Measurements from ENCODE around the gene DDIT4L.
"Not testable (repeated sequence)": the region's sequence is repeated elsewhere in the genome, so short reads cannot be mapped to it uniquely, and the experiment has no call there.

The DDIT4L gene

DNA sequence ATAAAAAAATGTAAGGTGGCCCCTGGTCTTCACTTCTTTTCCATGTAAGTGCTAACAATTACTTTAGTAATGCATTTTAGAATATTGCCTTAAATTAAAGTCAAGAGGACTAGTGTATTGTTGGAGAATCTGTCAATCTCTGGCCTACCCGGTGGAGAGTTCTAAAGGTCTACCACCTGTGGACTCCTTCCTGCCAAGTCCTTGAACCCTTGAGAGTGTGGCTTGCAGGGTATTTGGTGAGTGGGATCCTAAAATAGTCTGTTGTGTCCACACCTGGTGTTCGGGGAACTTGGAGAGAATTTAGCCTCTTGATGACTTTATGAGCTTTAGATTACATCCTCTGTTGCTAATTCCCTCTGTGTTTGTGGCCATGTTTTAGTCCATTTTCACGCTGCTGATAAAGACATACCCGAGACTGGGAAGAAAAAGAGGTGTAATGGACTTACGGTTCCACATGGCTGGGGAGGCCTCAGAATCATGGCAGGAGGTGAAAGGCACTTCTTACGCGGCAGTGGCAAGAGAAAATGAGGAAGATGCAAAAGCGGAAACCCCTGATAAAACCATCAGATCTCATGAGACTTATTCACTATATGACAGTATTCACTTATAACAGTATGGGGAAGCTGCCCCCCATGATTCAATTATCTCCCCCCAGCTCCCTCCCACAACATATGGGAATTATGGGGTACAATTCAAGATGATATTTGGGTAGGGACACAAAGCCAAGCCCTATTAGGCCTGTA lies 23.8 kb downstream of the DDIT4L start:
- DNase-seq (ENCODE audit: low read depth), result no peak

DNA sequence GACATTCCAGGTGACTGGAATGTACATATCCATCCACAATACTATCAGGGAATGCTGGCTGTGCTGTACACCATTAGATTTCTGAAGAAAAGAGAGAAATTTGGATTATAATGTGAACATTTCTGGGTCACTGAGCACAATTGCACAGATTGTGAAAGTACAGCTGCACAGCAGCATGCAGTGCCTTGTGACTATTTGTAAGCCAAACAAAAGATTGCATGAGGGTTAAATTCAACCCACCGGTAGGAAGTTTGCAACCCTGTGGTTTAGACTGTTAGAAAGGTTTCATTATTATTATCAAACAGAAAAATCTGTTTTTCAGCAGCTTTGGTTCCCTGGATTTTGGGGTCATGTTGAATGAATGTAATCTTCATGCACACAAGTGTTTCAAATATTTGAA lies 24.5 kb downstream of the DDIT4L start:
- DNase-seq (ENCODE audit: low read depth), result no peak

DNA sequence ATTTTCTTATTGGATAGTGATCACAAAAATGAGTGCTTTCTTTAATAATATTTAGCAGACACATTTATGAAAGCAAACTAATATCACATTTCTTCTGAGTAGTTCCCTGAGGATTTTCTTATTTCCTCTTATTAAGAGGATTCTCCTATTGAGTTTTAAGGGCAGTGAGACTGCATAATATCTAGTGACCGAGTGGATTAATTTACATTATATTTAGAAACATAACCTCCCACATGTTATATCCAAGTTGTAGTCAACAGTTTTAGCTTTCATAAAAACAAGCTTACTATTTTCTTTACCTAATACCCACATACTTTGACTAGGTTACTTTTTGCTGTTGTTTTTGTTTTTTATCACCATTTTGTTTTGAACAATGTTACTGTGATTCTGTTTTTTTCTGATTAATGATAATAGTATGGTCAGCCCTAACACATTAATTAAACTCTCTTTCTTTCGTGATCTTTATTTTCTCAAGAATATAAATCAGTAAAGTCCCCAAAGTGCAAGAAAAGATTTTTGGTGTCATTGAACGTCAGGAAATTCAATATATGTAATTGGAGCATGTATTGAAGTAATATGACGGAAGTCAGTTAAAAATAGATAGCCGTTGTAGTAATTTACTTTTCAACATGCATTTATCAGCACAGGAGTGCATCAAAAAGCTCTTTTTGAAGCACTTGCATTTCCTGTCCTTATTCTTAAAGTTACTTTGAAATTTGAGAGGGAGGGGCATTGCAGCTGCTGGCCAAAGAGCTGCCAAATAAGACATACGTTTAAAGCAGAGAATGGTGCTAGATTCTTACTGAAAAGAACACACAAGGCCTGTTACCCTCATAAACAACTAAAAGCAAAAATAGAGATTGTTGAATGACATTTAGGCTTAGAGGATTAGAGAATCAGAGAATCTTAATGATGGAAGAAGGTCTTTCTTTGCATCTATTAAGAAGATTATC lies 25.2 kb downstream of the DDIT4L start:
- DNase-seq (ENCODE audit: low read depth), result no peak

DNA sequence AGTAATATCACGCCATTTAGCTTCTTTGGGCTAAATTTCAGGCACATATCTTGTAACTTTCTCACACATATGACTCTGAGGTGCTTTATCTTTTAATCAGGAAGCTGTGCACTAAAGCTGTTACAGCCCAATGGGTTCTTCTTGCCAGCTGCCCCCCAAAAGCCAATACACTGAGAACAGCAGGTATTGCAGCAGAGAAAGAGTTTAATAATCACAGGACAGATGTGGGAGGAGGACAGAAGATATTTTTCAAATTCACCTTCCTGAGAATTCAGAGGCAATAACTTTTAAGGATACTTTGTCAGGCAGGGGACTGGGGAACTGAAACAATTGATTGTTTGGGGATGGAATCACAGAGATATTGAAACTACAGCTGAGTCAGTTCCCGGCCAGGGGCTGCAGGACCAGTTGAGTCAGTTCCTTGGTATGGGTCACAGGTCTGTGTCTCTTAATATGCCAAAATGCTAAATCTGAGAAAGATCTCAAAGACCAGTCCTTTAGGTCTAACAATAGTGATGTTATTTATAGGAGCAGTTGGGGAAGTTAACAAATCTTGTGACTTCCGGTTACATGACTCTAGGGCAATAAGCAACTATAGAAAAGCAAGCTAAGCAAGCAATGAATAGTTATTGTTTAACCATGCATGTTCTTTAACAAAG lies 28.1 kb downstream of the DDIT4L start:
- no peak for DNase-seq (ENCODE audit: low read depth)

DNA sequence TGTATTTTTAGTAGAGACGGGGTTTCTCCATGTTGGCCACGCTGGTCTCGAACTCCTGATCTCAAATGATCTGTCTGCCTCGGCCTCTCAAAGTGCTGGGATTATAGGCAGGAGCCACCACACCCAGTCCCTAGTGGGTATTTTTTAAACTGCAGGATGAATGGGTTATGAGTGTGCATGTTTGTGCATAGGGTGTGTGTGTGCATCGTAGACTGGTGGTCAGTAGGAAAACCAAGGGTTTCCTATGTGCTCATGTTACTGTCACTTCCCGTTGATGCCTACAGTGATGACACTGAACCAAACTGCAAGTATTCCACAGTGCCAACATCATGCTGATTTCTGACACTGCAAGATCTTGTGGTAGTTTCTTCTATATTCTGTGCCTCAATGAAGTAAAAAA lies 41.1 kb downstream of the DDIT4L start:
- no peak for DNase-seq (ENCODE audit: low read depth)

DNA sequence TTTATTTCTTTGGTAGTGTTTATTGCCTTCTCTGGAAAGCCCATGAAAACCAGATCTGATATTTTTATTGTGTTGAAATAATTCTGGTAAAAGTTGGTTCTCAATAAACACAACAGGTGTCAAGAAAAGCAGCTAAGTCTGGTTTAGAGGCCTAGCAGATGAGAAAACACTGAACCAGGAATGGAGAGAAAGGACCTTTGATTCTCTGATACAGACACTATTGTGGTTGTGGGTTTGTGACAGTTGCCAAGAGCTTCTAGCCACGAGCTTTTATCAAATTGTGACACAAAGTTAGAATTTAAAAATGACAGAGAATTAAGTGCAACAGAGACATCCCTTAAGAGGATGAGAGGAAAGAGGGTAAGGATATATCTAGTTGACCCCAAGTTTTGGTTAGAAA lies 42.6 kb downstream of the DDIT4L start:
- DNase-seq (ENCODE audit: low read depth), result no peak

DNA sequence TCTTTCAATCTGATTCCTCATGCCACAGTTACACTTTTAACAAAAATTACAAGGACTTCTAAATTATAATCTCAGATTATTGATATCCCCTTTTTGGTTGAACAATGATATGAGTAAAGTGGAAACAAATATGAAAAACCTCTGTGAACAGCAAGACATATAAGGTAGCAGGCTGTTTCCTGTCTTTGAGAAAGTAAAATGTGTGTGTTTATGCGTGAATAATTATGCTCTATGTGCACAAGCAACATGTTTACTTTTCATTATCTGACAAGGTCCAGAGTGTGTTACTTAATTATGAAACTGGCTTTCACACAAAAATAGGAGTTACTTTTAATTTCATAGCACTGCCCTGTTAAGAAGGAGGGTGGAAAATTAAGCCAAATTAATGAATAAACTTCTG lies 43.1 kb downstream of the DDIT4L start:
- DNase-seq (ENCODE audit: low read depth), result no peak

DNA sequence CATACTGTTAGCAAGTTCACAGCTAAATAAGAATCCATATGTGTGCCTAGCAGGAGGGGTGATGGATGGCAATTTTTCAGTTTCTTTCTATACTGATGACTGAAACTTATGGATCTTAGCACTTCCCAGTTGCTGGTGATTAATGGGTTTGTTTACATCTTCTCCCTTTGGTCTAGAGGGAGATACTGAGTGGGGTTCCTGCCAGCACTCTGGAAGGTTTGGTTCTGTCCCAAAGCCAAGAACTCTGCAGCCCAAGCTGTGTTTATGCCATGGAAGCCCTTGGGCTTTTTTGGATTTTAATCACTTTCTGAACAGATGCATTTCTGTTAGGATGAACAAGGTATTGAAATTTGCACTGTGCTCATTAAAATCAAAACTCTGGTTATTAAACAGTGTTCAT lies 43.5 kb downstream of the DDIT4L start:
- DNase-seq (ENCODE audit: low read depth), result no peak

DNA sequence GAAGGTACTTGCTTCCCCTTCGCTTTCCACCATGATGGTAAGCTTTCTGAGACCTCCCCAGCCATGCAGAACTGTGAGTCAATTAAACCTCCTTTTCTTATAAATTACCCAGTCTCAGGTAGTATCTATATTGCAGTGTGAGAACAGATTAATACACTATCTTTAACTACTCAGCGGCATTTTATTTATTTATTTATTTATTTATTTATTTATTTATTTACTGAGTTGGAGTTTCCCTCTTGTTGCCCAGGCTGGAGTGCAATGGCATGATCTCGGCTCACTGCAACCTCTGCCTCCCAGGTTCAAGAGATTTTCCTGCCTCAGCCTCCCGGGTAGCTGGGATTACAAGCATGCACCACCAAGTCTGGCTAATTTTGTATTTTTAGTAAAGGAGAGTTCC lies 52.9 kb downstream of the DDIT4L start:
- not testable (repeated sequence) for DNase-seq (ENCODE audit: low read depth)
